Fibroblast of skin of scalp (primary cell): Measurements from ENCODE around the gene PTPRCAP.
"Not testable (repeated sequence)": the region's sequence is repeated elsewhere in the genome, so short reads cannot be mapped to it uniquely, and the experiment has no call there.

Experiments
- DNase-seq: peaks from one replicate; pipeline ENCODE4 v3.0.0-alpha.2; 2013

Gene PTPRCAP

DNA sequence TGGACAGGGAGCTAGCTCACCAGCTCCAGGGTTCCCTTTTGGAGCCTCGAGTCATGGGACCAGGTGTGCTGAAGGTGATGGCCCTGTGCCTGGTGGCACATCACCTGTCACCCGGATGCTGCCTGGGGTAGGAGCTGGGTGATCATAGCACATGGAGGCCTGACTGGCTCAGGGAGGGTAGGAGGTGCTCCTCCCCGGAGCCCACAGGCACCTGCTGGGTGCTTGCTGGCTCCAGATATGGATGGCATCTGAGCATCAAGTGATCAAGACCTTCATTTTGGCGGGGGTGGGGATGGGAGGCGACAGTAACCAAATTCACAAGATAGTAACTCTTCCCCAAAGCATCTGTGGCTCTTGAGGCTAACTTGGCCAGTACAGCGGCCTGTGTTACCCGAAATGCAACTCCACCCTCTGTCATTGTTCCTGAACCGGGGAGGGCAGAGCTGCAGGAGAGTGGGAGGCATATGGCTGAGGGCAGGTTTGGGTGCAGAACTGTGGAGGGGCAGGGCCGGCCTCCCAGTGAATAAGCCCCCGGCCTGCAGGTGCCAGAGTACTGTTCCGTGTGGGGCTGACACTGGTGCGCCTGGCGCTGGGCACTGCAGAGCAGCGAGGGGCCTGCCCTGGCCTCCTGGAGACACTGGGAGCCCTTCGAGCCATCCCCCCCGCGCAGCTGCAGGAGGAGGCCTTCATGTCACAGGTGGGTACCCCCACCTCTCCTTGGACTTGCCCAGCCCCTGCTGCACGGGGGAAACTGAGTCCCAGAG is 28.9 kb downstream of the PTPRCAP start:
- no peak for DNase-seq

DNA sequence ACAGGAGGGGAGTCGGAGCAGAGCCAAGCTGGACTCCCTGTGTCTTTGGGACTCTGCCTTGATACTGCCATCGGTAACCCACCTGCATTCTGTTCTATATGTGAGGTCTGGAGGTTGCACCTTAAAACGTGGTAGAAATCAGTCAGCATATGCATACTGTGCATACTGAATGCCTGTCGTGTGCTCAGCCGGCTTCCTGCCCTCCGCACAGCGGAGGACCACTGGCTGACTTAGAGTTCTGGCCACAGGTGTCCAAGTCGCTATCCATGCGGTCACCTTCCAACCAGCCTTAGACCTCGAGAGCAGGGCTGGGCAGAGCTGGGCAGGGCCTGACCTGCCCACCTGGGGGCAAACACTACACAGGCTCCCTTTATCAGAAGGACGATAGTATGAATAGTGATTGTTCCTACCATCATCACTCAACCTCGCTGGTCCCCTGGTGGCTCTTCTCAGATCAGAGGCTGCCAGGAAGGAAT is 29.8 kb downstream of the PTPRCAP start:
- DNase-seq, result no peak

DNA sequence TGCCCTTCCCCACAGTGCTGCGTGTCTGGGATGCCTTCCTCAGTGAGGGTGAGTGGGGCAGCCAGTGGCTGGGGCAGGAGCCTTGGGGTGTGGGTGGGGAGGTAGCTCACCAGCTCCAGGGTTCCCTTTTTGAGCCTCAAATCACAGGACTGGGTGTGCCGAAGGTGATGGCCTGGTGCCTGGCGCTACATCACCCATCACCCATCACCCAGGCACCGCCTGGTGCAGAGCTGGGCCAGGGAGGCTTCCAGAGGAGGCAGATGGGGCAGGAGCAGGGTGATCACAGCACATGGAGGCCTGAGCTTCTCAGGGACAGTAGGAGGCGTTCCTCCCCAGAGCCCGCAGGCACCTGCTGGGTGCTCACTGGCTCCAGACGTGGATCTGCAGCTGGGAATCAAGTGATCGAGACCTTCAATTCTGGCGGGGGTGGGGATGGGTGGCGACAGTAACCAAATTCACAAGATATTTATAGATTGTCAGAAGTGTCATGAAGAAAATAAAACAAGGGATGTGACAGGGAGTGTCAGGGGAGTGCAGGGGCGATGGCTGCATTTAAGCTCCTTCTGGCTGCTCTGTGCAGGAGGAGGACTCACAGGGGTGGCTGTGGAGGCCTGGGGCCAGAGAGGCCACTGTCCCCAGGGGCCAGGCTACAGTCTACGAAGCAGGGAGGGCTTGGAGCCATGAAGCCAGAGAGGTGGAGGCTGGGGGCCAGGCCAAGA is 30.4 kb downstream of the PTPRCAP start:
- no peak for DNase-seq

DNA sequence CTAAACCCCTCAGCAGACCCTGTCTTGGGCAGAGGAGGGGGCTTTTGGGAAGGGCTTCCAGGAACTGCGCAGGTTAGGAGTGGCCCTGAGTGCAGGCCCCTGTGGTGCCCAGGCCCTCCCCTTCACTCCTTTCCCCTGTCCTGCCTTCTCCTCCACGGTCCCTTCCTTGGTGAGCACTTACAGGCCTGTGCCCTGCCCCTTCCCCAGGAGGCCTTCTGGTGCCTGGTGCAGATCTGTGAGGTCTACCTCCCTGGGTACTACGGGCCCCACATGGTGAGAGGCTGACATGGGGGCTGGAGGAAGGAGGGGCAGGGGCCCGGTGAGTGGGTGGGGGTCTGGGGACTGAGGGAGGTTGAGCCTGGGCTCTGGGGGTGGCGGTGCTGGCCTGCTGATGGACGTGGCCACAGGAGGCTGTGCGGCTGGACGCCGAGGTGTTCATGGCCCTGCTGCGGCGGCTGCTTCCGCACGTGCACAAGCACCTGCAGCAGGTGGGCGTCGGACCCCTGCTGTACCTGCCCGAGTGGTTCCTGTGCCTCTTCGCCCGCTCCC is 31.0 kb downstream of the PTPRCAP start:
- DNase-seq, result no peak

DNA sequence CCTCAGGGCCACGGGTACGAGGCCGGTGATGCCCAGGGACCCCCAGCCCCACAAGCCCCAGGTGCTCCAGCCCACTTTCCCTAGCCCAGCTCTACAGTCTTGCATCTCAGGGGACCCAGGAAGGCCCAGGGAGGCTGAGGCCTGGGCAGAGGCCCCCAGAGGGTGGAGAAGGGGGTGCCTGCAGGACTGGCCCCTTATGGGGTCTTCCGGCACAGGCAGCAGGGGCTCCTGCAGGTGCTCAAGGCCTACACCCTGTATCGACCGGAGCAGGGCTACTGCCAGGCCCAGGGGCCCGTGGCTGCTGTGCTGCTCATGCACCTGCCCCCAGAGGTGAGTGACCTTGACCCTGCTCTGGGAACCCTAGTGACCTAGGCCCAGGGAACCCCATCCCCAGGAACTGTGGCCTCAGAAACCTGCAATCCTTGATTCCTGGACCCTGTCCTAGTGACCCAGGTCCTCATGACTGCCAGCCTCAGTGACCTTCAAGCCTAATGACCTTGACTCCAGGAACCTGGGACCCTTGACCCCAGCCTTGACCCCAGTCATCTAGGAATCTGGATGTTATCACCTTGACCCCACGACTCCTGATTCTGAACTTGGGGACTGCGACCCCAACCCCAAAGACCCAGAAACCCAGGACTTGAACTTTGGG is 31.7 kb downstream of the PTPRCAP start:
- DNase-seq, result no peak

DNA sequence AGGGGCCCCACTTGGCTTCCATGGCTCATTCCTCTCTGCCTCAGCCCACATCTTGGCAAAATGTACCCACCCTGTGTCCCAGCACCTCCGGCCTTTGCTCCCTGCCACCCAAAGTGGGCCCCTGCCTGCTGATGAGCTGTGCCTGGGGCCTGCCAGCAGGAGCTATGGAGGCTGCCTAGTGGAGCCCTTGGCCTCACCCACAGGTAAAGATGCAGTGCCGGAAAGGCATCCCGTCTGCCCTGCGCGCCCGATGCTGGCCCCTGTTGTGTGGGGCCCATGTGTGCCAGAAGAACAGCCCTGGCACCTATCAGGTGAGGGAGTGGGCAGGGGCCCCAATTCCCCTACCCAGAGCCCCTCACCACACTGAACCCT is 32.3 kb downstream of the PTPRCAP start:
- DNase-seq, result no peak

DNA sequence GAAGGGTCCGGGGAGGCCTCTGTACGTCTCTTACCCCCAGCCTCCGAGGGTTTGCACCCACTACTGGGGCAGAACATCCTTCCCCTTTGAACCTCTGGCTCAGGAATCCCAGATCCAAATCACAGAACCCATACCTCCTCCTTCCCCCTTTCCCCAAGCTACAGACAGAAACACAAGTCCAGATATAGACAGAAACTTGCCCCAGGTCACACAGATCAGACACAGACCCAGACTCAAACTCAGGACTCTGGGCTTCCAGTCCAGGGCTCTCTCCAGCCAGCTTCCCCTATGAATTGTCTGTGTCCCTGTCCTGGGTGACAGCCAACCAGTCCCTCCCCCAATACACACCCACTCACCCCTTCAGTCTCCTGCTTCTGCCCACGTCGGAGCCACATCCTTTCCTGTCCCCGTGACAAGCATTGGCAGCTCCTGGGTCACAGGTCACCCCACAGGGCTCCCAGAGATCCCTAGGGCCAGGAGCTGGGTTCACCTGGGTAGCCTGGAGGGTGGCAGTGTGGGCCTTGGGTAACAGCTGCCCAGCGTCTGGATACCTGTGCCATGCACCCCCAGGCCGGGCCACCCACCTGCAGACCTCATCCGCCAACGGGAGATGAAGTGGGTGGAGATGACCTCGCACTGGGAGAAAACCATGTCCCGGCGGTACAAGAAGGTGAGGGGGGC is 32.8 kb downstream of the PTPRCAP start:
- DNase-seq, result no peak

DNA sequence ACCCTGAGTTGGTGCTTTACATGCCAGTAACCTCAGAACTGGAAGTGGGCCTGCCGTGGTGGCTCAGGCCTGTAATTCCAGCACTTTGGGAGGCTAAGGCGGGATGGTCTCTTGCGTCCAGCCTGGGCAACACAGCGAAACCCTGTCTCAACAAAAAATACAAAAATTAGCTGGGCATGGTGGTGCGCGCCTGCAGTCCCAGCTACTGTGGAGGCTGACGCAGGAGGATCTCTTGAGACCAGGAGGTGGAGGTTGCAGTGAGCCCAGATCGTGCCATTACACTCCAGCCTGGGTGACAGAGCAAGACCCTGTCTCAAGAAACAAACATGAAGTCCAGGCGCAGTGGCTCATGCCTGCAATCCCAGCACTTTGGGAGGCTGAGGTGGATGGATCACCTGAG is 34.4 kb downstream of the PTPRCAP start:
- not testable (repeated sequence) for DNase-seq

DNA sequence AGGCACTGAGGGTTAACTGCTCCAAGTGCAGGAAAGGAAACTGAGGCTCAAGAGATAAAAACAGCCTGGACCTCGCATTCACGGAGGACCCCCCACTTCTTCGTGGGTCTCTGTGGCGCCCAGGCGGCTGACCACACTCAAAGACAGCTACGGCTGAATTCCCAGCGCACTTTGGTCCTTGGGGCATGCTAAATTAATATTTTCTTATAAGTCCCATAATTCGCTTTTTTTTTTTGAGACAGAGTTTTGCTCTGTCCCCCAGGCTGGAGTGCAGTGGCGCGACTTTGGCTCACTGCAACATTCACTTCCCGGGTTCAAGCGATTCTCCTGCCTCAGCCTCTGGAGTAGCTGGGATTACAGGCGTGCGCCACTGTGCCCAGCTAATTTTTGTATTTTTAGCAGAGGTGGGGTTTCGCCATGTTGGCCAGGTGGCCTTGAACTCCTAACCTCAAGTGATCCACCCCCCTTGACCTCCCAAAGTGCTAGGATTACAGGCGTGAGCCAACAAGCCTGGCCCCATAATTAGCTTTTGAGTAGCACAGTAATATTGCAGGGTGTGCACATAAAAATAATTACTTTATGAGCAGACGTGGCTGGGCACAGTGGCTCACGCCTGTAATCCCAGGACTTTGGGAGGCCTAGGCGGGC is 35.2 kb downstream of the PTPRCAP start:
- DNase-seq, result not testable (repeated sequence)

DNA sequence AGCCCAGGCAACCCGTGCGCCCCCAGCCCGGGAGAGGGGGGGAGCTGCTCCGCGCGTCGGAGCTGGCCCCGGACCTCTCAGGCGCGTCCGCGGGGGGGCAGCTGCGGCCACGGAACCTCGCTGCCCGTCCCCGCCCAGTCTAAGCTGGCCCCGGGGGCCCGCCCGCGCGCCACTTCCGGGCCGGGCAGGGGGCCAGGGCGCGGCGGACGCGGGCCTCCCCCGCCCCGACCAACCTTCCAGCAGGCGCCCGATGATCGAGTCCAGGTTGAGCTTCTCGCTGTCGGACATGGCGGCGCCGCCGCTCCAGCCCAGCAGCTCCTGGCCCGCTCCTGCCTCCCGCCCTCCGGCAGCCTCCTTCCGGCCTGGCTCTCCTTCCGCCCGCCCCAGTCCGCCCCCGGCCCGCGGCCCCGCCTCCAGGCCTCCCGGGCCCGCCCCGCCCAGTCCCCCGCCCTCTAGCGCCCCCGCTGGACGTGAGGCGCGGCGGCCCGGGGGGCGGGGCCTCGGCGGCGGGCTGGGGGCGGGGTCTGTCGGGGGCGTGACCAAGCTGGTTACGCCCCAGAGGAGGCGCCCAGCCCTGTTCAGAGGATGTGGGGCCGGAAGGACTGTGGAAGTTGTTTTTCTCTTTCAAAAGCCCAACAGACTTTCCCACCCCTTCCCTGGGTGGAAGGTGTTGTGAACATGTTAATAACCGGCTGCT is 35.8 kb downstream of the PTPRCAP start, which contains the start of gene PPP1CA:
TSS of gene PPP1CA (minus strand) at position 364 of the 697 bp plus-strand sequence. CDS start at position 288, 76 bp downstream.
- DNase-seq, result peak; percentile 91

DNA sequence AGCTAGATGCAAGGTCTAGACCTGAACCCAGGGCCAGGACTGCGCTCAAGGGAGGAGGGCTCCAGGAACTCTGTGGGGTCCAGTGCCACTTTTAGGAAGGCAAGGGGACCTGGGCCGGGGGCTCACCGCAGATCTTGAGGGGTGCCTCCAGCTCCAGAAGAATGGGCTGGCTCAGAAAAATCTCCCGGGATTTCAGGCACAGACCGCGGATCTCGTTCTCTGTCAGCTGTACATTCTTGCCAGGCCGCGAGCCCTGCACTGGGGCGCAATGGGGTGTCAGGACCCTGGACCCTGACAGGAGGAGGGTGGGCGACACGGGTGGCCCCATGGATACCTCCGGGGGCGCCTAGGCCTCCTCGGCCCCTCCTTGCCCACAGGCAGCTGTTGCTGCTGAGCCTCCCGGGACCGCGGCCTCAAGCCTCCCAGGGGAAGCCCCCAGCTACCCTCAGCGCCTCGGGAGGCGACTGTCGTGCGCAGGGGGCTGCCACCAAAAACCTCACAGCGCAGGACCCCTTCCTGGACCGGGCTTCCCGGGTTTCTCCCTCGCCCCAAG is 36.5 kb downstream of the PTPRCAP start:
- DNase-seq, result no peak

DNA sequence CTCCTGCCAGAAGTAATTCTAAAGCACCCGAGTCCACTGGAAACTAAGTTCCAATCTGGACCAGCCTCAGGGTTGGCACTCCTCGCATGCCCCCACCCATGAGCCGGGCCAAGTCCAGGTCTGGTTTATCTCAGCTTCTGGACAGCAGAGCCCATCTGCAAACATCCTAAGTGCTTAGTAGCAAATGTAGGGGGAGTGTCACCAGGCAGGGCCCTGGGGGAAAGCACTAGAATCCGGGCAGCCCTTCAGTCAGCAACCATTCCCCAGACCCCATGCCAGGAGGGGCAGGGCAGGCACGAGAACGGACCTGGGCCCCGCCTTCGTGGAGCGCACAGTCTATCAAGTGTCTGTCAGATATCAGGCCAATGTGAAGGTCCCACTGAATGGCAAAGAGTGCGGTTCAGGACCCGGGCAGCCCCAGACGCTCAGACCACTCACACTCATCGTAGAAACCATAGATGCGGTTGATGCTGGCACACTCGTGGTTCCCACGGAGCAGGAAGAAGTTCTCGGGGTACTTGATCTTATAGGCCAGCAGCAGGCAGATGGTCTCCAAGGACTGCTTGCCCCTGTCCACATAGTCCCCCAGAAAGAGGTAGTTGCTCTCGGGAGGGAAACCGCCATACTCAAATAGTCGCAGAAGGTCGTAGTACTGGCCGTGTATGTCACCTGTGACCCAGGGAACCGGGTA is 37.1 kb downstream of the PTPRCAP start:
- DNase-seq, result no peak

DNA sequence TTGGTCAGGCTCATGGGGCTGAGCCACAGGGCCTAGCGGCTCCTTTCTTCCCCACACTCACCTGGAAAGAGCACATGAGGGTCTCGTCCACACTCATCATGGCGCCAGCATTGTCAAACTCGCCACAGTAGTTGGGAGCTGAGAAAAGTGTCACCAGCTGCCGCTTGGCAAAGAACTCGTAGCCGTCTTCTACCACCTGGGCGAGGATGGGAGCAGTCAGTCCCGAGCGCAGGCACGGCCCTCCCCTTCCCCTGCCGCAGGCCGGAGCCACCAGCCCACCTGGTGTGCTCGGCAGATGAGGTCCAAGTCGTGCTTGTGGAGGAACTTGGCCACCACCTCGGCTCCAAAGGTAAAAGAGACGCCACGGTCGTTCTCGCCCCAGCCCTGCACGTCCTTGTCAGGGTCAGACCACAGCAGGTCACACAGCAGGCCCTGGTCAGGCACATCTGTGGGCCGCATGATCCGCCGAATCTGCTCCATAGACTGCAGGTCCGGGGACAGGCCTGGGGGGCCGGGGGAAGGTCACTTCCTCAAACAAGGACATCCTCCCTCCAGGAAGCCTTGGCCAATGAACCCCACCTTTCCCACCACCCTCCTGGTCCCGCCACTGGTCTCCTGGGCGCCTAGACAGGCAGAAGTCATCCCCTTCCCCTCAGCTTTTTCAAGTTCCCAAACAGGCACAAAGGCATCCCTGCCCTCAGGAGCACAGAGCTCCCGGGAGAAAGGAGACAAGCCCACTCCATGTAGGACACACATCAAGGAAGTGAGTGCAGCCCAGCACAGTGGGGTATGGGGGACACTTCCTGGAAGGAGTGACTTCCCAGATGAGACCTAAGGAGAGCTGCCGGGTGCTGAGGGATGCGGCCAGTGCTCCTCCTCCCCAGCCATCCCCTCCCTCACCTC is 38.6 kb downstream of the PTPRCAP start:
- no peak for DNase-seq

DNA sequence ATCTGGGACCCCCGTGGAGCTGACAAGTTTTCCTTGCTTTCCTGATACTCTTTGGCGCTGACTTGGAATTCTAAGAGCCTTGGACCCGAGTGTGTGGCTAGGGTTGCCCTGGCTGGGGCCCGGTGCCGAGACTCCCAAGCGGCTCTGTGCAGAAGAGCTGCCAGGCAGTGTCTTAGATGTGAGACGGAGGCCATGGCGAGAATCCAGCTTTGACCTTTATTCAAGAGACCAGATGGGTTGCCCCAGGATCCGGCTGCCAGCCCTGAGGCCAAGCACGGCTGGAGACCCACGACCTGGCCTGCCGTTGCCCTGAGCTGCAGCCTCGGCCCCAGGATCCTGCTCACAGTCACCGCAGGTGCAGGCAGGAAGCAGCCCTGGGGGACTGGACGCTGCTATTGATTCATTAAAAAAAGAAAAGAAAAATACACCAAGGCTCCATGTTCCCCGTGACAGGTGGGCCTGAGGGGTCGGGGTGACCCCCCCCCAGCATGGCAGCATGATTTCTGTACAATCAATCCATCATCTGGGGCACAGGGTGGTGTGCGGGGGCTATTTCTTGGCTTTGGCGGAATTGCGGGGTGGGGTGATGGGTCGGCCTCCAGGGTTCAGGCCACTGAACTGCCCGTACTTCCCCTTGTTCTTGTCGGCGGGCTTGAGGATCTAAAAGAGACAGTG is 39.4 kb downstream of the PTPRCAP start:
- no peak for DNase-seq

DNA sequence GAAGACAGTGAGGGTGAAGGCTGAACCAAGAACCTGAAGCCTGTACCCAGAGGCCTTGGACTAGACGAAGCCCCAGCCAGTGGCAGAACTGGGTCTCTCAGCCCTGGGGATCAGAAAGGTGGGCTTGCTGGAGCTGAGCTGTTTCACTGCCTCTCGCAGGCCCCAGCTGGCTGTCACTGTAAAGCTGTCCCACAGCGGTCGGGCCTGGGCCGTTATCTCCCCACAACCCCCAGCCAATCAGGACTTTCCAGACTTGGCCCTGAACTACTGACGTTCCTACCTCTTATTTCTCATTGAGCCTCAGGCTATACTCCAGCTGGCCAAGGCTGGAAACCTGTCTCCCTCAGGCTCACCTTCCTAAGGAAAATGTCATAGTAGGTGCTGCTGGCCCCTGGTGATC is 39.9 kb downstream of the PTPRCAP start:
- DNase-seq, result no peak

DNA sequence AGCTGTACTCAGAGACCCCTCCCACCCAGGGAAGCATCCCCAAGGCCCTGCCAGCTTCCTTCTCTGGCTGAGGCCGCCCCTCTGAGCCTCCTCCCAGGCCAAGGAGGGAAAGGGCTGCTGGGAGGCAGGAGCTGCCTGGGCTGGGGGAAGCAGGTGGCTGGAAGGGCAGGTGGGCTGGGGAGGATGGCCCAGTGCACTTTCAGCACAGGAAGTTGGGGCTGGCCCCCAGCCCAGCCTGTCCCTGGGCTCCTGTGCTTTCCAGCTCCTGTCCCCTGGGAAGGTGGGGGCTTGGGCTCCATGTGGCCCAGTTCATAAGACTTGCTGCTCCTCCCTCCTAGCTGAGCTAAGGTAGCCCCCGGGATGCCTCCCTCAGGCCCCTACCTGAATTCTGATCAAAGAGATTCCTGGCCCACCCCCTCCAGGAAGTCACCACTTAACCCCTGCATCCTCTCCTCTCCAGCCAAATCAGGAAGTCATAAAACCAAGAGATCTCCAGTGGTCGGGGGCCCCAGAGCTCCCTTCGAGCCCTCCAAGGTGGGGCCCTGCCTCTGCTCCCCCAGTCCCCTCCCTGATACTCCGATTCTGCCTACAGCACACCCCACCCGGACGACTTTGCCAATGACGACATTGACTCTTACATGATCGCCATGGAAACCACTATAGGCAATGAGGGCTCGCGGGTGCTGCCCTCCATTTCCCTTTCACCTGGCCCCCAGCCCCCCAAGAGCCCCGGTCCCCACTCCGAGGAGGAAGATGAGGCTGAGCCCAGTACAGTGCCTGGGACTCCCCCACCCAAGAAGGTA is 40.7 kb downstream of the PTPRCAP start:
- DNase-seq, result no peak

DNA sequence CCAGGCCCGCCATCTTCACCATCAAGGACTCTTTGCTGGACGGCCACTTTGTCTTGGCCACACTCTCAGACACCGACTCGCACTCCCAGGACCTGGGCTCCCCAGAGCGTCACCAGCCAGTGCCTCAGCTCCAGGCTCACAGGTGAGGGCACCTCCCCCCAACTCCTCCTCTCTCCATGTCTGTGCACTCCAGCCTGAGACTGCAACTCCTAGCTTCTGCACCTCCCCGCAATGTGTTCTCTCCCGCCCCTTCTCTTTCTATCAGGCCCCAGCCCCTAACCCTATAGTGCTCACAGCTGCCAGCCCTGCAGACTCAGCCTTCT is 41.3 kb downstream of the PTPRCAP start:
- no peak for DNase-seq
